NCI-H2029 treated with DMSO at 0.1 percent for 48 hours (cell line): Measurements from ENCODE around the gene CHRNB1.

Experiments
- DNase-seq: peaks from one replicate; lab custom pipeline; 2025; lab: John Stamatoyannopoulos, UW

CHRNB1 gene

GRCh38 chr17:7444682-7445618 is at the start of gene CHRNB1:
Gene CHRNB1 (plus strand): TSS chr17:7445061. CDS start chr17:7445128, 67 bp downstream.
- peak; percentile 9 for DNase-seq

- no peak for DNase-seq
Observed at GRCh38 chr17:7396147-7396546, 48.7 kb upstream of the CHRNB1 start.

GRCh38 chr17:7398612-7399011 is 46.2 kb upstream of the CHRNB1 start:
- DNase-seq: no peak

- no peak for DNase-seq
Observed at GRCh38 chr17:7403043-7403726, 41.7 kb upstream of the CHRNB1 start.

- no peak for DNase-seq
Observed at GRCh38 chr17:7403727-7403976, 41.2 kb upstream of the CHRNB1 start.

- DNase-seq: peak; percentile 66
Observed at GRCh38 chr17:7403977-7404736, 40.7 kb upstream of the CHRNB1 start, which contains the start of gene TMEM256. Gene TMEM256 (minus strand): TSS chr17:7404097. CDS start chr17:7404084, 13 bp downstream.

GRCh38 chr17:7404737-7405349 is 40.0 kb upstream of the CHRNB1 start:
- DNase-seq: no peak

- DNase-seq: no peak
Observed at GRCh38 chr17:7405350-7406234, 39.3 kb upstream of the CHRNB1 start.

- DNase-seq: no peak
Observed at GRCh38 chr17:7406235-7406825, 38.5 kb upstream of the CHRNB1 start.

GRCh38 chr17:7407082-7407481 is 37.8 kb upstream of the CHRNB1 start:
- no peak for DNase-seq

- DNase-seq: no peak
Observed at GRCh38 chr17:7407485-7408251, 37.2 kb upstream of the CHRNB1 start, which contains the start of gene NLGN2. Gene NLGN2 (plus strand): TSS chr17:7407845. CDS start chr17:7408256, 411 bp downstream.

- DNase-seq: no peak
Observed at GRCh38 chr17:7408252-7408727, 36.6 kb upstream of the CHRNB1 start.

- DNase-seq: no peak
Observed at GRCh38 chr17:7408863-7409262, 36.0 kb upstream of the CHRNB1 start.

GRCh38 chr17:7409716-7410115 is 35.1 kb upstream of the CHRNB1 start:
- DNase-seq: no peak

- DNase-seq: no peak
Observed at GRCh38 chr17:7410634-7411426, 34.0 kb upstream of the CHRNB1 start.

- DNase-seq: no peak
Observed at GRCh38 chr17:7411427-7411750, 33.5 kb upstream of the CHRNB1 start.

GRCh38 chr17:7413346-7413985 is 31.4 kb upstream of the CHRNB1 start:
- DNase-seq: no peak

GRCh38 chr17:7414837-7415236 is 30.0 kb upstream of the CHRNB1 start:
- no peak for DNase-seq
